HG03469 (cell line): ENCODE results near the gene SMARCC1.

ENCODE experiments used
- ATAC-seq: cut with Tn5 transposase; IDR thresholded peaks from one replicate; pipeline ENCODE4 v1.9.1; 2021; ENCODE audit warnings: mild to moderate bottlenecking, moderate library complexity, moderate number of reproducible peaks; ENCODE audit not compliant: unreplicated experiment

The SMARCC1 gene

GRCh38 chr3:47705391-47705790 is 76.3 kb downstream of the SMARCC1 start:
- ATAC-seq, result no peak

GRCh38 chr3:47704237-47704612 is 77.5 kb downstream of the SMARCC1 start:
- no peak for ATAC-seq

- no peak for ATAC-seq
These were observed 80.3 kb downstream of the SMARCC1 start for GRCh38 chr3:47701388-47701787.

GRCh38 chr3:47692158-47692557 is 89.5 kb downstream of the SMARCC1 start:
- no peak for ATAC-seq

- no peak for ATAC-seq
These were observed 93.2 kb downstream of the SMARCC1 start for GRCh38 chr3:47688488-47688887.

- no peak for ATAC-seq
These were observed 96.7 kb downstream of the SMARCC1 start for GRCh38 chr3:47685037-47685436.

DNA sequence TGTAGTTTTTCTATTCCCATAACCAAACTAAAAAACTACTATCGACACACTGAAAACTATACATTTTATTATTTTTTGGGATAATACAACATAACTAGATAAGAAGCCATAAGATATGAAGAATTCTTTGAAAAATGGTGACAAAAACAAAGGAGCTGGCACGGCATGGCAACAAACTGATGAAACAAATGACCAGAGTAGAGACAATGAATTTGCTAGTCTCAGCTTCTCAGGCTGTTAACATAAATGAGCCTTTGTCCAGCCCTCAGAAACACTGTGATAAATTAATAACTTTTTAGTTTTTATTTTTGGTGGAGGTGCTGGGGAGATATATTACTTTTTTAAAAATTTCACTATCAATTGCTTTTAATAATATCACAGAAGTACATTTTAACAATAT is 100.7 kb downstream of the SMARCC1 start:
- ATAC-seq, result no peak

GRCh38 chr3:47678446-47679338 is 103.0 kb downstream of the SMARCC1 start:
- ATAC-seq, result no peak

DNA sequence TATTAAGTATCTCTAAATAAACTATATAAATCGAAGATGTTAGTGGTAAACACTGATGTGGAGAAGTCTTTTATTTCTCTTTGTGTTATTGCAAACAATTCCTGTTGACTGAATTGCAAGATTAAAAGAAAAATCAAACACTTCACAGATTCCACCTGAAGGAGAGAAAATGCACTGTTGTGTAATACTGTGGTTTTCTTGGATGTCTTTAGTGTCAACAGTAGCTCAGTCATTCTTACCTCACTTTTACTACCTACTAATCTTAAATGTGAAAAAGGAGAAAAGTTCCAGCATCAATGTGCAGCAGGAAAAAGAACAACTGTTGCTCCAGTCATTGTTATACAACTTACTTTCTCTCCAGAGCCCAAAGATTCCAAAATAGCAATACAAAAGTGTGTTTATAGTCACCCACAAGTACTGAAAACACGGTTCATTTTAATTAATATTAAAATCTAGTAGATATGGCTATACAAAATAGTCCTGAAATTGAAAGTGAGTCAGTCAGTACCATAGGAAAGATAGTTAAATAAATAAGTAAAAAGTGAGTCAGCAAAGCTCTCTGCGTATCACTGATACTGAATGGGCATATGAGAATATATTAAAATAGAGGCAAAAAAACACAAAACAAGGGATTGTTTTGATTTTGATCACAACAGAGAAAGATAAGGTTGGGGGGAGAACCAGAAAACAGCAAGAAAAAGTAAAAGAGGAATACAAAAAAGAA is 112.5 kb downstream of the SMARCC1 start:
- no peak for ATAC-seq

DNA sequence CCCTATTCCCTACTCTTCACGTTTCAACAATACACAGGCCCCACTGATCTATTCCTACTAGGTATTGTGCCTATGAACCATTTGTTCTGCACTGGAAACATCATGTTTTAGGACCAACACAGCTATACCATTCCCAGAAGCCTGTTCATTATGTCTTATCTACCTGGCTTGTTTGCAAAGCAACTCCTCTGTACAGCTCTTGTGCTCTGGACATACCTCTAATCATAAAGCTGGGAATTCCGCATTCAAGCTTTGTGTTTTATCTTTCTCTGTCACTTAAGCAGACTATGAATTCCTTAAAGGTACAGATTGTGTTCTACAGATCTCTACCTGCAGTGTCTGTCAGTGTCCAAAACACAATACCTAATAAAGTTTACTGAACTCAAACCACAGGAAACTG is 115.6 kb downstream of the SMARCC1 start:
- ATAC-seq, result no peak

DNA sequence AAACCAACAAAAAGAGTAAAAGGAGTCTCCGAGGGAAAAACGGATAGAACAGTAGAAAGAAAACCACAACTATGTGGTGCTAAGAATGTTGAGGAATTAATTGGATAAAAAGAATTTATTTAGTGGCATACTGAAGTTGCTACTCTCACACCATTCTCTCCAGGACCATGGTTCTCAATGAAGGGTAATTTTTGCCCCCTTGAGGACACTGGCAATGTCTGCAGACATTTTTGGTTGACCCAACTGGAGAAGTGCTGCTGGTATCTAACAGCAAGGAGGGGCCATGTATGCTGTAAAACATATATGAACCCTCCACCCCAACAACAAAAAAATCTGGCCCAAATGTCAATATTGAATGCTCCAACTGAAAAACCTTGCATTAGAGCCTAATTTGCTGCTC is 117.2 kb downstream of the SMARCC1 start:
- ATAC-seq, result no peak

GRCh38 chr3:47663630-47664240 is 118.0 kb downstream of the SMARCC1 start:
- no peak for ATAC-seq

GRCh38 chr3:47661121-47661752 is 120.5 kb downstream of the SMARCC1 start:
- ATAC-seq, result no peak

DNA sequence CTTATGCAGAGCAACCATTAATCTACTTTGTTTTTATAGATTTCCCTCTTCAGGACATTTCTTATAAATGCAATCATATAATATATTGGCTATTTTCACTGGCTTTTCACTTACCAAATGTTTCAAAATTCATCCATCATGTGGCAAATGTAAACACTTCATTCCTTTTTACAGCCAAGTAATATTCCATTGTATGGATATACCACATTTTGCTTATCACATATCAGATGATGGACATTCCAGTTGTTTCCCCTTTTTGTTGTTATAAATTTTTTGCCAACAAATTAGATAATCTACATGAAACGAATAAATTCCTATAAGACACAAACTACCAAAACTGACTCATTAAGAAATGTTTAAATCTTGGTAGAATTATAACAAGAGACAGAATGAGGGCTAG is 123.2 kb downstream of the SMARCC1 start:
- ATAC-seq, result no peak

DNA sequence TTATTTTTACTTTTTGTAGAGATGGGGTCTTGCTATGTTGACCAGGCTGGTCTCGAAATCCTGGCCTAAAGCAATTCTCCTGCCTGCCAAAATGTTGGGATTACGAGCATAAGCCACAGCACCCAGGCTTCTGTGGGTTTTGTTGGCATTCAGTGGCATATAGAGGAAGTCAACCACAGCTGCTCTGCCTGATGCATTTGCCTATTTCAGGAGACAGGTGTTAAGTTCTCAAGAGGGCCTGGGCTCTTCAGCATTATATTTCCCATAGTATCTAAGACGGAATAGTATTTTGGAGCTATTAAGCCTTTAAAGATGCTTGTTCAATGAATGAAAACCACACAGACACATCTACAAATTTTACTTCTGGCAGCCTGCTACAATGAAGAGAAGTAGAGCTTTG is 129.6 kb downstream of the SMARCC1 start:
- ATAC-seq, result no peak

DNA sequence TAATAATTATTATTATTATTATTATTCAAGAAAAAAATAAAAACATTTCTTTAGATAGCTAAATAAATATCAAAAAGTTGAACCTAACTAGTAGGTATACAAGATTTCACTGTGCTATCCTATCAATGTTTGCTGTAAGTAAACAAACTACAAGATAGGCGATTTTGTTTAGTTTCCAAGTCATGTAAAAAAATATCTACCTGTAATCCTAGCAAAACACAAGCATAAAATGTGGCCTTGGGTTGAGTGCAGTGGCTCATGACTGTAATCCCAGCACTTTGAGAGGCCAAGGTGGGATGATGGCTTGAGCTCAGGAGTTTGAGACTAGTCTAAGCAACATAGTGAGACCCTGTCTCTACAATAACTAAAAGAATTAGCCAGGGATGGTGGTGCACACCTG is 131.4 kb downstream of the SMARCC1 start:
- no peak for ATAC-seq

GRCh38 chr3:47647550-47647949 is 134.1 kb downstream of the SMARCC1 start:
- ATAC-seq, result no peak

GRCh38 chr3:47646362-47646761 is 135.3 kb downstream of the SMARCC1 start:
- no peak for ATAC-seq

- no peak for ATAC-seq
These were observed 136.1 kb downstream of the SMARCC1 start for GRCh38 chr3:47645551-47645950.

DNA sequence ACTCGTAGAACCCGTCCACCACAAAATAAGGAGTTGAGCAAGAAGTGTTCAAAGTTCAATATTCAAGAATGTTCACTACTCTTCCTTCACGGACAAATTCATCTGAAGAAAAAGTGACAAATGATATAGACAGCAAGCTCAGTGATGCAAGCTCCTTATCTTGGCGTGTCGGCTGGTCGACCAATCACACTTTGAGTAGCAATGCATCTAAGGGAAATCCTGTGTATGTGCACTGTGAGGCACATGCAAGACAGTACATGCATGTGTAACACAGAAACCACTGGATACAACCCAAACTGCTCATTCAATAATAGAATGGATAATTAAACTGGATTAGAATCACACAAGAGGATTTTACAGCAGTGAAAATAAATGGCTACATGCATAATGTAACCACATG is 138.6 kb downstream of the SMARCC1 start:
- ATAC-seq, result no peak

DNA sequence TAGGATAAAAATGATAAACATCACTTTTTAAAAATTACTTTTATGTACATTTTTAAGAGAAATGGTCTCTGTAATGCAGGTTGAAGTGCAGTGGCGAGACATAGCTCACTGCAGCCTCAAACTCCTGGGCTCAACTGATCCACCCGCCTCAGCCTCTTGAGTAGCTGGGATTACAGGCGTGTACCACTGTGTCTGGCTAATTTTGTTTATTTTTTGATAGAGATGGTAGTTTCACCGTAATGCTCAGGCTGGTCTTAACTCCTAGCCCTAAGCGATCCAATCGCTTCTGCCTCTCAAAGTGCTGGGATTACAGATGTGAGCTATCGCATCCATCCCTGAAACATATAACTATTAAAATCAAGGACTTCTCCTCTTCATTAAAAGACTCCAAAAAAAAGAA is 140.0 kb downstream of the SMARCC1 start:
- no peak for ATAC-seq
